Activated T-helper 2 cell treated with anti-CD3 and anti-CD28 coated beads, Interferon-gamma antibody, Interleukin-2, Interleukin-4, amounts not matched to agents 10 μg/mL and 5 μg/mL and 100 μg/mL, durations not matched to agents 14 hours and 24 hours and 36 hours (primary cell): ENCODE results near the gene CHTF8. TPM values are rescaled to one million over a fixed set of nuclear protein-coding genes. Genes with fewer than 3 reads are reported as not detected.

Experiments
- DNase-seq: peaks from one replicate; pipeline ENCODE4 v3.0.0; 2021; ENCODE audit warnings: low spot score
- H3K27ac Mint-ChIP-seq: one replicate; pipeline ENCODE4 v1.8.0; 2021; ENCODE audit warnings: mixed read lengths
- H3K27me3 Mint-ChIP-seq: one replicate; pipeline ENCODE4 v1.8.0; 2021; ENCODE audit warnings: low read depth, mixed read lengths
- H3K36me3 Mint-ChIP-seq: one replicate; pipeline ENCODE4 v1.8.0; 2021; ENCODE audit warnings: low read depth, mixed read lengths
- H3K4me1 Mint-ChIP-seq: one replicate; pipeline ENCODE4 v1.8.0; 2021; ENCODE audit warnings: low read depth, mixed read lengths
- H3K4me3 Mint-ChIP-seq: one replicate; pipeline ENCODE4 v1.8.0; 2021; ENCODE audit warnings: low read depth, mild to moderate bottlenecking, moderate library complexity, mixed read lengths
- H3K9me3 Mint-ChIP-seq: one replicate; pipeline ENCODE4 v1.8.0; 2021; ENCODE audit warnings: mixed read lengths
- intact Hi-C: fragments of 100-400 bp; cut with micrococcal nuclease; formaldehyde crosslinking; loops from one replicate; pipeline ENCODE4 v1.15.1; 2023
- total RNA-seq: library from RNA; stranded (reverse); gene quantifications from 2 replicates; pipeline ENCODE4 v1.2.3, GENCODE V29; 2022

The CHTF8 gene
- total RNA-seq, 1 donor from 2014 or later: 138 TPM

GRCh38 chr16:69085032-69085695 is 47.2 kb downstream of the CHTF8 start:
- intact Hi-C loops: no loop called here
- H3K4me3 Mint-ChIP-seq: no peak overlapping the region
- H3K27me3 Mint-ChIP-seq: no peaks in the 10 kb centered on the region
- peaks cover 18% of the 10 kb centered on the region for H3K4me1 Mint-ChIP-seq
- DNase-seq: no peak
- H3K36me3 Mint-ChIP-seq: peaks cover 5% of the 10 kb centered on the region
- H3K27ac Mint-ChIP-seq: no peak overlapping the region
- H3K9me3 Mint-ChIP-seq: no peaks in the 10 kb centered on the region

GRCh38 chr16:69084289-69084688 is 48.1 kb downstream of the CHTF8 start:
- intact Hi-C loops: no loop called here
- H3K4me1 Mint-ChIP-seq: peaks cover 16% of the 10 kb centered on the region
- H3K4me3 Mint-ChIP-seq: no peak overlapping the region
- peaks cover 5% of the 10 kb centered on the region for H3K36me3 Mint-ChIP-seq
- H3K27ac Mint-ChIP-seq: no peak overlapping the region
- H3K9me3 Mint-ChIP-seq: no peaks in the 10 kb centered on the region
- no peaks in the 10 kb centered on the region for H3K27me3 Mint-ChIP-seq
- no peak for DNase-seq

GRCh38 chr16:69083306-69083941 is 49.0 kb downstream of the CHTF8 start:
- intact Hi-C loops: no loop called here
- Mint-ChIP-seq H3K27me3 (no peaks in the 10 kb centered on the region), H3K9me3 (no peaks in the 10 kb centered on the region), H3K27ac (no peak overlapping the region), H3K4me1 (peaks cover 7% of the 10 kb centered on the region), H3K36me3 (peaks cover 5% of the 10 kb centered on the region), H3K4me3 (no peak overlapping the region)
- DNase-seq: no peak

- H3K4me3 Mint-ChIP-seq: no peak overlapping the region
- DNase-seq: no peak
- no peaks in the 10 kb centered on the region for H3K9me3 Mint-ChIP-seq
- no peak overlapping the region for H3K27ac Mint-ChIP-seq
- no peaks in the 10 kb centered on the region for H3K27me3 Mint-ChIP-seq
- no peaks in the 10 kb centered on the region for H3K36me3 Mint-ChIP-seq
- no peaks in the 10 kb centered on the region for H3K4me1 Mint-ChIP-seq
- intact Hi-C loops: no loop called here
Observed at GRCh38 chr16:69079697-69080096, 52.7 kb downstream of the CHTF8 start.

- H3K4me1 Mint-ChIP-seq: no peaks in the 10 kb centered on the region
- intact Hi-C loops: no loop called here
- H3K27ac Mint-ChIP-seq: no peak overlapping the region
- no peaks in the 10 kb centered on the region for H3K9me3 Mint-ChIP-seq
- no peaks in the 10 kb centered on the region for H3K27me3 Mint-ChIP-seq
- no peak for DNase-seq
- no peaks in the 10 kb centered on the region for H3K36me3 Mint-ChIP-seq
- no peak overlapping the region for H3K4me3 Mint-ChIP-seq
Observed at GRCh38 chr16:69078073-69078472, 54.3 kb downstream of the CHTF8 start.

- H3K4me3 Mint-ChIP-seq: no peak overlapping the region
- intact Hi-C loops: no loop called here
- DNase-seq: no peak
- H3K36me3 Mint-ChIP-seq: no peaks in the 10 kb centered on the region
- H3K4me1 Mint-ChIP-seq: no peaks in the 10 kb centered on the region
- H3K27ac Mint-ChIP-seq: no peak overlapping the region
- no peaks in the 10 kb centered on the region for H3K27me3 Mint-ChIP-seq
- no peaks in the 10 kb centered on the region for H3K9me3 Mint-ChIP-seq
Observed at GRCh38 chr16:69077251-69077650, 55.1 kb downstream of the CHTF8 start.

GRCh38 chr16:69073181-69073702 is 59.1 kb downstream of the CHTF8 start:
- H3K27me3 Mint-ChIP-seq: no peaks in the 10 kb centered on the region
- DNase-seq: no peak
- no peaks in the 10 kb centered on the region for H3K9me3 Mint-ChIP-seq
- H3K4me3 Mint-ChIP-seq: no peak overlapping the region
- H3K4me1 Mint-ChIP-seq: no peaks in the 10 kb centered on the region
- no peak overlapping the region for H3K27ac Mint-ChIP-seq
- no peaks in the 10 kb centered on the region for H3K36me3 Mint-ChIP-seq
- intact Hi-C loops: no loop called here

GRCh38 chr16:69072640-69072974 is 59.8 kb downstream of the CHTF8 start:
- Mint-ChIP-seq H3K4me1 (no peaks in the 10 kb centered on the region), H3K36me3 (no peaks in the 10 kb centered on the region), H3K4me3 (no peak overlapping the region), H3K27me3 (no peaks in the 10 kb centered on the region), H3K27ac (no peak overlapping the region), H3K9me3 (no peaks in the 10 kb centered on the region)
- intact Hi-C loops: no loop called here
- DNase-seq: no peak

- Mint-ChIP-seq H3K27ac (no peak overlapping the region), H3K36me3 (no peaks in the 10 kb centered on the region), H3K4me1 (no peaks in the 10 kb centered on the region), H3K27me3 (no peaks in the 10 kb centered on the region), H3K9me3 (no peaks in the 10 kb centered on the region), H3K4me3 (no peak overlapping the region)
- intact Hi-C loops: no loop called here
- no peak for DNase-seq
Observed at GRCh38 chr16:69071036-69071435, 61.4 kb downstream of the CHTF8 start.

GRCh38 chr16:69069504-69069903 is 62.9 kb downstream of the CHTF8 start:
- no peaks in the 10 kb centered on the region for H3K27me3 Mint-ChIP-seq
- no peaks in the 10 kb centered on the region for H3K36me3 Mint-ChIP-seq
- no peak for DNase-seq
- no peaks in the 10 kb centered on the region for H3K4me1 Mint-ChIP-seq
- H3K4me3 Mint-ChIP-seq: no peak overlapping the region
- no peaks in the 10 kb centered on the region for H3K9me3 Mint-ChIP-seq
- H3K27ac Mint-ChIP-seq: no peak overlapping the region
- intact Hi-C loops: no loop called here

Other genes starting within 250 kb of the CHTF8 start
- 1.1 and 1.2 TPM in 2 replicates for gene HAS3, start 26.9 kb downstream of the CHTF8 start, total RNA-seq
- 104 and 107 TPM in 2 replicates for gene UTP4, start 61 bp upstream of the CHTF8 start, total RNA-seq
- 29.8 and 30.4 TPM in 2 replicates for gene SNTB2, start 54.6 kb upstream of the CHTF8 start, total RNA-seq
- gene VPS4A, start 178.8 kb upstream of the CHTF8 start, total RNA-seq: 34.6 and 36.3 TPM in 2 replicates
- 15.5 and 17.8 TPM in 2 replicates for gene PDF, start 198.0 kb upstream of the CHTF8 start, total RNA-seq
- 41.5 and 42.9 TPM in 2 replicates for gene COG8, start 207.0 kb upstream of the CHTF8 start, total RNA-seq
- 60.5 and 60.8 TPM in 2 replicates for gene NIP7, start 207.2 kb upstream of the CHTF8 start, total RNA-seq
- 1.8 and 1.9 TPM in 2 replicates for gene TMED6, start 219.2 kb upstream of the CHTF8 start, total RNA-seq